ENCODE data around the gene ACR.

Gene ACR

GRCh38 chr22:50737728-50738648 is at the start of gene ACR:
ACR (plus strand) TSS chr22:50738204; CDS start chr22:50738236, 32 bp downstream.
- DNase-seq (ENCODE audit: low read depth, low spot score), result no peak

DNA sequence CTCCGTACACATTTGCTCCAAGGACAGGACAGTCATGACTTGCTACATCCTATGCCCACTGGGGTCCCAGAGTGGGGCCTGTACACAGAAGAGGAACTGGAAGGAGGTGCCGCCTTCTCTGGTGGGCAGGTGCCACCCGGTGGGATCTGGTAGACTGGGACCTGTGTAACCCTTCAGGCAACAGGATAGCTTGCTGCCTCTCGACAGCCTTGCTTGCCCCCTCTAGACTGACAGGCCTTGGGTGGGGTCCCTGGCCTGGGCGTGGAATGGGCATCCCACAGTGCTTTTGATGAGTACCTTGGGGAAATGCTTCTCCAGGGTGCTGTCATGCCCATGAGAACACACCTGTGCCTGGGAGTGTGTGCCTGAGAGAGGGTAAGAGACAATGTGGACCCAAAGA is 49.6 kb upstream of the ACR start:
- no peak for DNase-seq (ENCODE audit: low read depth, low spot score)

- DNase-seq (ENCODE audit: low read depth, low spot score), result no peak
Observed at GRCh38 chr22:50691521-50691920, 46.5 kb upstream of the ACR start.

DNA sequence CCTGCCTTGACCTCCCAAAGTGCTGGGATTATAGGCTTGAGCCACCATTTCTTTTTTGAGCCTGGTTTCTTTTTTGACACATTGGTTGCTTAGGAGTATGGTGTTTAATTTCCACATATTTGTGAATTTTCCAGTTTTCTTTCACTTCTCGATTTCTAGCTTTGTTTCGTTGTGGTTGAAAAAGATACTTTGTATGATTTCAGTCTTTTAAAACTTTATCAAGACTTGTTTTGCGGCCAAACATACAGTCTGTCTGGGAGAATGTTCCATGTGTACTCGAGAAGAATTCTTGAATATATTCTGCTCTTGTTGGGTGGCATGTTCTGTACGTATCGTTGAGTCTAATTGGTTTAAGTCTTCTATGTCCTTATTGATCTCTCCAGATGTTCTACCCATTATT is 44.5 kb upstream of the ACR start:
- no peak for DNase-seq (ENCODE audit: low read depth, low spot score)

GRCh38 chr22:50694099-50694605 is 43.9 kb upstream of the ACR start:
- DNase-seq (ENCODE audit: low read depth, low spot score), result no peak

DNA sequence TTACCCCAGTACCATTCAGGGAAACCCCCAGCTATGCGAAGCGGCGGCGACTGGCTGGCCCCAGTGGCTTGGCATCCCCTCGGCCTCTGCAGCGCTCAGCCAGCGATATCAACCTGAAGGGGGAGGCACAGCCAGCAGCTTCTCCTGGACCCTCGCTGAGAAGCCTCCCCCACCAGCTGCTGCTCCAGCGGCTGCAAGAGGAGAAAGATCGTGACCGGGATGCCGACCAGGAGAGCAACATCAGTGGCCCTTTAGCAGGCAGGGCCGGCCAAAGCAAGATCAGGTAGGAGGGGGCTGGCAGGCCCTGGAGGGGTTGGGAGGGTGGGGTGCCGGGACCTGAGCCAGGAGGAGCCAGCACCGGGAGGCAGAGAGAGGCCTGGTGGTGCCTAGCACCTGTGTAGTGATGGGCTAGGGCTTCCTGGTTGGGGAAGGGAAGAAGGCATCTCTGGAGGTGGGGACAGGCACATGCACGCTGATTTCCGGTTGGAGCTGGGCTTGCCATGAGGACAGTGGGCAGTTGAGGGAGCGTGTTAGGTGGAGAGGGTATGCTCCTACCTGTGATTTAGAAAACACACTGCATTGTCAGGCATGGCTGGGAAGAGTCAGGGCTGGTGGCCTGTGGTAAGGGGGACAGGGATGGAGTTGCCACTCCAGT is 43.1 kb upstream of the ACR start:
- no peak for DNase-seq (ENCODE audit: low read depth, low spot score)

DNA sequence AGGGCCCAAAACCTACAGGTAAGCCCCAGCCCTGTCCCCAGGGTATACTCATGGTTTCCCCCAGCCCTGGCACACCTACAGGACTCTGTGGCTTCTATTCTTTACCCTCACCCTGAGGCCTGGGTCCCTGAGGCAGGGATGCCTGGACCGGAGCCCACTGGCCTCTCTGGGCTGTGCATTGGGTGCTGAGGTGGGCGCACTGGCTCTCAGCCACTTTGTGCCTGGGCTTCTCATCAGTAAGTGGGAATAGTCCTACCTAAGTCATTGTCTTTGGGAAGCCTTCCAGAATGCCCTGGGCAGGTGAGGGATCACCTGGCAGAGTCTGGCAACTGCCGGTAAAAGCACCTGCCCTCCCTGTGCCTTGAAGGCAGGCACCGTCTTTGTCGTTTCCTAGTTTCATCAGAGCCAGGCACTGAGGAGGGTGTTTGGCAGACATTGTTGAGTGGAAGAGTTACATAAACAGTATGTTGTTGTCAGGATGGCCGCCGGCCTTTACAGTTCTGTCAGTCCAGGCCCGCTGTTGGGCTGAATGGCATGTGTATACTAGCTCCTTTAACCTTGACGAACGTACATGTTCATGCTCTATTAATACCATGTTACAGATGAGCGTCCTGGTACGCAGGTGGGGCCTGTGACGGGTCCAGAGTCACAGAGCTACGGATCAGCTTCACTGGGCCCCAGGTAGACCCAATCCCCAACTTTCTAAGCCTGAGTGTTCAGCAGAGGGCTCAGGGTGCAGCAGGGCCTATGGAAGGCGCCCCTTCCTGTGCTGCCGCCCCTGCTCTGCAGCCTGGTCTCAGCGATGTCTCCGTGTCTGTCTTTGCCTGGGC is 42.4 kb upstream of the ACR start:
- DNase-seq (ENCODE audit: low read depth, low spot score), result no peak

- DNase-seq (ENCODE audit: low read depth, low spot score), result no peak
Observed at GRCh38 chr22:50696251-50696798, 41.7 kb upstream of the ACR start.

- no peak for DNase-seq (ENCODE audit: low read depth, low spot score)
Observed at GRCh38 chr22:50696799-50697561, 41.0 kb upstream of the ACR start.

DNA sequence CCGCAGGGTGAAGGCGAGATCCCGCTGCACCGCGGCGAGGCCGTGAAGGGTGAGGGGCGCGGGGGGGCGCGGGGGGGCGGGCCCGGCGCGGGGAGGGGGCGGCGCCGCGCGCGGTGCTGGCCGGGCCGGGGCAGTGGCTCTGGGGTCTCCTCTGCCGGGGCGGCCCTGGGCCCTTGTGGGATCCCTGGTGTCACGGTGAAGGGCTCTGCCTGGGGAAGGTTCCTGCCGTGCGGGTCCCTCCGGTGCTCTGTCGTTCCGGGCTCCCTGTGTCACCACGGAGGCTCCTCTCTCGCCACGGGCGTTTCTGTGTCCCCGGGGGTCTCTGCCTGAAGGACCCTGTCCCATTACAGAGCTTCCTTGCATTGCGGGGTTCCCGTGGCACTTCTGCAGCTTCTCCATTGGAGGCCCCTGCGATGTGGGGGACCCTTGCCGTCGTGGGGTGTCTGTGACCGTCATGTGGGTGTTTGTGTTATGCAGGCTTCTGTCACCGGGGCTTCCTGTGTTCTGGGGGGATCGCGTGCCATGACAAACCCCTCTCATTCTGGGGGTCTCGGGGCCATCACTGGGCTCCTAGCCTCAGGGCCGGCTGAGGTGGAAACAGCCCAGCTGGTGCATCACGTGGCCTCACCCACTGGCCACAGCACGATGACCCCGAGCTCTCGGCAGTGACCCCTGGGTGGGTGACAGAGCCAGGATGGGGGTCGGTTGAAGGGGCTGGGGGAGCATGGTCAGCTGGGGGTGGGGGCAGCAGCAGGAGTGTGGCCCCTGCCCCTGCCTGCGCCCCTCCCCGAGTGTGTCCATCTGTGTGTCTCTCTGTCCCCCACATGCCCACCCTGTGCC is 40.1 kb upstream of the ACR start:
- DNase-seq (ENCODE audit: low read depth, low spot score), result no peak

- no peak for DNase-seq (ENCODE audit: low read depth, low spot score)
Observed at GRCh38 chr22:50698546-50698945, 39.5 kb upstream of the ACR start.

GRCh38 chr22:50699001-50699755 is 38.8 kb upstream of the ACR start:
- no peak for DNase-seq (ENCODE audit: low read depth, low spot score)

DNA sequence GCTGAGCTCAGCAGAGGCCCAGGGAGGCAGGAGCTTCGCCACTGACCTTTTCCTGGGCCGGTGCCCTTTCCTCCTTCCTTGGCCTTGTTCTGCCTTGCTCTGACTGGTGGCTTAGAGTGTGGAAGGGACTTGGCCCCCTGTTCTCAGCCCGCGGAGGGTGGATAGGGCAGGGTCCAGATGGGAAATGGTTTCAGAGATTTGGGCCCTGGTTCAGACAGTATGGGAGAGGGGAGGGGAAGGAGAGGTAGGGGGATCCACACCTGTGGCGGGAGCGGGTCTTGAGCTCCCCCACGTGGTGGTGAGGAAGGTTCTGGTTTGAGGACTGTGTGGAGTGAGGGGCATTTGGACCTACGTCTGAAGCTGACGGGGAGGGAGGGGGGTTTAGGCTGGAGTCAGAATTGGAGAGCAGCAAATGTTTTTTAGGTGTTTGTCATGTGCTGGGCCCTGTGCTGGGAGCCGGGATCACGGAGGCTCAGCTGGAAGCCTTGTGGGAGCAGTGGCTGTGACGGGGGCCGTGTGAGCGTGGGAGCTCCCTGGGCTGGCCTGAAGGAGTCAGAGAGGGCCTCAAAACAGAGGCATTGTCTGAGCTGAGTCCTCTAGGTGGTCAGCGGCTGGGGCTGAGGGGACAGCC is 38.1 kb upstream of the ACR start:
- DNase-seq (ENCODE audit: low read depth, low spot score), result no peak

DNA sequence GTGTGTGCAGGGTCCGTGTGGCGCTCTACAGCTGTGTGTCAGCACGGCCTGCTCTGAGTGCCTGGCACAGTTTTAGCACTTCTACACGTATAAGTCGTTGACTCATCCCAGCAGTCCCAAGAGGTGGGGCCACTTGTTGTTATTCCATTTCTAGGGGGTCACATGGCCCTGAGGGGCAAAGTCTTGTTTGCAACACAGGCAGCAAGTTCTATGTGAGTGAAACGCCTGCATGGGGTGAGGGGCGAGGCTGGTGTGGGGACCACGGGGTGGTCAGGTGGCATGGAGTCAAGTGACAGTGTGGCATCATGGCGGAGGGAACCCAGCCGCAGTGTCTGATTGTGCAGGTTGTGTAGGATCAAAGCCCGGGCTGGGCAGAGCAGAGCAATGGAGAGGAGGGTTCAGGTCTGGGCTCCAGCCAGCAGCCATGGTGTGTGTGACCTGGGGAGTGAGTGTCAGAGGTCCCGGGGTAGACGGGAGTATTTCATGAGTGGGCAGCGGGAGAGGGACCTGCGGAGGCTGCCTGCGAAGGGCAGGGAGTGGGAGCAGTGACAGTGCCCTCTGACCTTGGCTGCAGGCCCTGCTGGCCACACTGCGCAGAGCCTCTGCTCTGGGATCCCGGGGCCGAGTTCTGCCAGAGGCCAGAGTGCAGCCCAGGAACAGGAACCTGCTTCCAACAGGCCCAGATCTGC is 37.5 kb upstream of the ACR start:
- DNase-seq (ENCODE audit: low read depth, low spot score), result no peak

DNA sequence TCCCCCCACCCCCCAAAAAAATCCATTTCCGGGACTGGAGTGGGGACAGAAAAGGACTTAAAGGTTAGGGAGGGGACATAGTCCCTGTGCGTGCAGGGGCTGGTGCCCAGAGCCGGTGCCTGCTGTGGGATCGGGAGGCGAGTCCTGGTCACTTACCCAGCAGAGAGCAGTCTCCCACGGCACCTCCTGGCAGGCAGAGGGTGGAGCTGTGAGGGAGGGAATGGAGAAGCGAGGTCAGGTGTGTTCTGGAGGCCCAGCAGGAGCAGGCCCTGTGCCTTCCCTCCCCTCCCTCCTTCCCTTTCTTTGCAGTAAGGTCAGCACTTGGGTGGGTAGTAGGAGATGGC is 37.0 kb upstream of the ACR start:
- no peak for DNase-seq (ENCODE audit: low read depth, low spot score)

- no peak for DNase-seq (ENCODE audit: low read depth, low spot score)
Observed at GRCh38 chr22:50701428-50702154, 36.4 kb upstream of the ACR start.

DNA sequence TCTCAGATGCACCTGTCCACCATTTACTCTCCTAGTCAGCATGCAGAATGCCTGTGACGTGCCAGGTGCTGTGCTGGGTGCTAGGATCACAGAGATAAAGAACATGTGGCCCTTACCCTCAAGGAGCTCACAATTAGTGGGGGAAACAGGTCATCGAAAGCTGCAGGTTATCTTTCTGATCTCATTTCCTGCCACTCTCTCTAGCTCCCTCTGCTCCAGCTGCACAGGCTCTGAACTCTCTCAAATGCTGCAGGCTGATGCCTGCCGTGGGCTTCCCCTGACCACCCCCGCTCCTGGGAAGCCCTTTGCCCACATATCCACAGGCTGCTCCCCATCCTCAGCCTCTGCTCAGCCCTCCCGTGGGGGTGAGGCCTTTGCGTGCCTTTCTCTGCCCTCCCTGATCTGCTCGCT is 35.7 kb upstream of the ACR start:
- no peak for DNase-seq (ENCODE audit: low read depth, low spot score)
